ENCODE results near the gene FBXL17.

The FBXL17 gene

GRCh38 chr5:108090946-108091345 lies 291.0 kb downstream of the FBXL17 start:
- CTCF ChIA-PET, result no interaction called here
- H3K9me3 ChIP-seq (ENCODE audit: control insufficient read depth, insufficient read depth, low read depth, low read length), result no peaks in the 10 kb centered on the region
- H3K4me3 ChIP-seq (ENCODE audit: low read depth, low read length), result no peak overlapping the region
- POLR2A ChIA-PET, result no interaction called here
- H3K27ac ChIP-seq (ENCODE audit: extremely low read depth, low read depth, low read length), result no peak overlapping the region
- no peaks in the 10 kb centered on the region for H3K36me3 ChIP-seq (ENCODE audit: control insufficient read depth in 2 of 2, insufficient read depth in 1 of 2, low read length in 2 of 2)
- TF ChIP-seq ZBTB21 (tag by site-specific recombination; IDR thresholded peaks at IDR 0.05), result no peak
- TF ChIP-seq ZNF626 (tag by site-specific recombination; IDR thresholded peaks at IDR 0.05), result no peak
- no peak for TF ChIP-seq ZNF248 (tag by site-specific recombination; IDR thresholded peaks at IDR 0.05)
- no peak for TF ChIP-seq ZNF658 (tag by site-specific recombination; IDR thresholded peaks at IDR 0.05)
- TF ChIP-seq ZNF311 (tag by site-specific recombination; IDR thresholded peaks at IDR 0.05; ENCODE audit: borderline replicate concordance), result no peak
- no peak for TF ChIP-seq ZNF174 (tag by site-specific recombination; IDR thresholded peaks at IDR 0.05)
- no peak for TF ChIP-seq YY2 (tag by site-specific recombination; IDR thresholded peaks at IDR 0.05)
- TF ChIP-seq BCL6B (tag by site-specific recombination; IDR thresholded peaks at IDR 0.05), result no peak
- TF ChIP-seq ZNF202 (tag by site-specific recombination; IDR thresholded peaks at IDR 0.05; ENCODE audit: borderline replicate concordance), result no peak
- TF ChIP-seq ZNF560 (tag by site-specific recombination; IDR thresholded peaks at IDR 0.05; ENCODE audit: borderline replicate concordance), result no peak
- TF ChIP-seq ZNF596 (tag by site-specific recombination; IDR thresholded peaks at IDR 0.05), result no peak
- TF ChIP-seq ZNF654 (tag by site-specific recombination; IDR thresholded peaks at IDR 0.05; ENCODE audit: low read depth), result no peak
- TF ChIP-seq FEZF1 (tag by site-specific recombination; IDR thresholded peaks at IDR 0.05), result no peak
- TF ChIP-seq KLF7 (tag by site-specific recombination; IDR thresholded peaks at IDR 0.05; ENCODE audit: borderline replicate concordance), result no peak
- TF ChIP-seq ZNF19 (tag by site-specific recombination; IDR thresholded peaks at IDR 0.05; ENCODE audit: low read depth), result no peak
- no peak for TF ChIP-seq ZNF266 (tag by site-specific recombination; IDR thresholded peaks at IDR 0.05; ENCODE audit: low read depth)
- no peak for TF ChIP-seq ZBTB48 (tag by site-specific recombination; IDR thresholded peaks at IDR 0.05)
- no peak for TF ChIP-seq SALL2 (tag by site-specific recombination; IDR thresholded peaks at IDR 0.05; ENCODE audit: borderline replicate concordance)
- no peak for TF ChIP-seq ZBTB26 (tag by site-specific recombination; optimal IDR thresholded peaks at IDR 0.05)
- no peaks in the 10 kb centered on the region for H3K4me1 ChIP-seq (ENCODE audit: control insufficient read depth, insufficient read depth, low read length)

GRCh38 chr5:108084105-108084504 lies 297.8 kb downstream of the FBXL17 start:
- POLR2A ChIA-PET, result no interaction called here
- Histone ChIP-seq H3K9me3 (ENCODE audit: control insufficient read depth, insufficient read depth, low read depth, low read length) (no peaks in the 10 kb centered on the region), H3K27ac (ENCODE audit: extremely low read depth, low read depth, low read length) (no peak overlapping the region), H3K4me1 (ENCODE audit: control insufficient read depth, insufficient read depth, low read length) (no peaks in the 10 kb centered on the region; the same call in 1 of the 2 replicates), H3K4me3 (ENCODE audit: low read depth, low read length) (no peak overlapping the region), H3K36me3 (ENCODE audit: control insufficient read depth in 2 of 2, insufficient read depth in 1 of 2, low read length in 2 of 2) (no peaks in the 10 kb centered on the region)
- TF ChIP-seq ZNF121 (tag by site-specific recombination; IDR thresholded peaks at IDR 0.05), result no peak
- no peak for TF ChIP-seq ZNF239 (tag by site-specific recombination; IDR thresholded peaks at IDR 0.05)
- no peak for TF ChIP-seq ZIC2 (tag by site-specific recombination; IDR thresholded peaks at IDR 0.05)
- no peak for TF ChIP-seq ZNF639 (tag by site-specific recombination; IDR thresholded peaks at IDR 0.05)
- no peak for TF ChIP-seq ZNF155 (tag by site-specific recombination; IDR thresholded peaks at IDR 0.05)
- CTCF ChIA-PET, result no interaction called here
